ENCODE results near the gene TXNDC17.
"Not testable (repeated sequence)": the region's sequence is repeated elsewhere in the genome, so short reads cannot be mapped to it uniquely, and the experiment has no call there.

TXNDC17 gene

GRCh38 chr17:6638046-6638908, 2.6 kb upstream of the TXNDC17 start:
- no peak for DNase-seq

GRCh38 chr17:6639014-6639585, 1.8 kb upstream of the TXNDC17 start:
- no peak for DNase-seq

GRCh38 chr17:6639586-6640535, 999 bp upstream of the TXNDC17 start:
- DNase-seq: no peak

- no peak for DNase-seq
Observed at GRCh38 chr17:6641247-6641863, 495 bp downstream of the TXNDC17 start.

- no peak for DNase-seq
Observed at GRCh38 chr17:6642592-6642991, 1.7 kb downstream of the TXNDC17 start.

GRCh38 chr17:6643451-6644125, 2.7 kb downstream of the TXNDC17 start:
- DNase-seq: no peak

- no peak for DNase-seq
Observed at GRCh38 chr17:6648181-6648580, 7.3 kb downstream of the TXNDC17 start.

GRCh38 chr17:6651354-6651918, 10.6 kb downstream of the TXNDC17 start, which contains the start of the genes C17orf100 and MED31:
Gene C17orf100 (plus strand): TSS chr17:6651762. CDS start chr17:6651914, 152 bp downstream.
Gene MED31 (minus strand): TSS chr17:6651605. CDS start chr17:6651528, 77 bp downstream.
- peak; percentile 67 for DNase-seq

- DNase-seq: no peak
Observed at GRCh38 chr17:6651919-6652452, 11.1 kb downstream of the TXNDC17 start.

- DNase-seq: peak; percentile 33
Observed at GRCh38 chr17:6654841-6655731, 14.2 kb downstream of the TXNDC17 start.

GRCh38 chr17:6655732-6656361, 15.0 kb downstream of the TXNDC17 start:
- not testable (repeated sequence) for DNase-seq

GRCh38 chr17:6656797-6657632, 16.2 kb downstream of the TXNDC17 start:
- not testable (repeated sequence) for DNase-seq

- no peak for DNase-seq
Observed at GRCh38 chr17:6657633-6658287, 16.9 kb downstream of the TXNDC17 start.

- DNase-seq: not testable (repeated sequence)
Observed at GRCh38 chr17:6658411-6658810, 17.6 kb downstream of the TXNDC17 start.

- no peak for DNase-seq
Observed at GRCh38 chr17:6660101-6660500, 19.2 kb downstream of the TXNDC17 start.

- DNase-seq: no peak
Observed at GRCh38 chr17:6660805-6661463, 20.1 kb downstream of the TXNDC17 start.

- no peak for DNase-seq
Observed at GRCh38 chr17:6661464-6661848, 20.6 kb downstream of the TXNDC17 start.

- DNase-seq: not testable (repeated sequence)
Observed at GRCh38 chr17:6663200-6663599, 22.3 kb downstream of the TXNDC17 start.
